K562 (cell line): Measurements from ENCODE around the gene FZD10. TPM values are rescaled to one million over a fixed set of nuclear protein-coding genes. Genes with fewer than 3 reads are reported as not detected.

Source experiments
- ATF6 ChIP-seq: sonication (generic); formaldehyde crosslinking; IDR thresholded peaks from 2 replicates; pipeline ENCODE4 v1.4.0; 2020; ENCODE audit warnings: mild to moderate bottlenecking, missing genetic modification reagents
- CBFB ChIP-seq: sonication (generic); formaldehyde crosslinking; IDR thresholded peaks from 2 replicates; pipeline ENCODE4 v1.4.0; 2020; ENCODE audit warnings: mild to moderate bottlenecking, missing genetic modification reagents
- ID3 ChIP-seq, 2 experiments: fragments of 250-450 bp in 1 of 2; fragments of 450-650 bp in 1 of 2; sonication (Bioruptor Pico) in 1 of 2; IDR thresholded peaks; 2 replicates each; pipeline versions ENCODE4 v1.6.1 to v1.8.0; 2016 to 2021; ENCODE audit warnings: mild to moderate bottlenecking in 2 of 2, moderate library complexity in 2 of 2, missing compliant biosample characterization in 1 of 2, missing genetic modification characterization in 1 of 2
- ZBTB26 ChIP-seq: fragments of 450-650 bp; formaldehyde crosslinking; IDR thresholded peaks from 2 replicates; pipeline ENCODE4 v1.4.0; 2022; ENCODE audit warnings: missing genetic modification characterization
- ZNF518B ChIP-seq: fragments of 250-450 bp; sonication (Bioruptor Pico); IDR thresholded peaks from 2 replicates; pipeline ENCODE4 v1.5.0; 2021; ENCODE audit warnings: mild to moderate bottlenecking, moderate library complexity
- ZNF707 ChIP-seq: fragments of 250-450 bp; sonication (Bioruptor Pico); conservative IDR thresholded peaks from 2 replicates; pipeline ENCODE4 v1.8.0; 2022; ENCODE audit warnings: inconsistent platforms, mild to moderate bottlenecking, moderate library complexity
- polyA plus RNA-seq, 8 experiments: library from polyadenylated mRNA; depleted of rRNA in 4 of 8; stranded (reverse) in 5 of 8; unstranded in 3 of 8; fragments of >200 nt; fragmentation: Nextera tagmentation in 2 of 8; fragmentation: Illumina TruSeq in 1 of 8; extraction: Ambion mirVana in 2 of 8; extraction: Trizol in 1 of 8; gene quantifications; 2 replicates each; pipeline versions ENCODE4 v1.2.1 to v1.2.3, GENCODE V29; 2011 to 2014; ENCODE audit warnings: inconsistent platforms in 1 of 8, missing spikeins in 1 of 8
- total RNA-seq, 7 experiments: library from RNA; depleted of rRNA in 6 of 7; stranded (reverse); fragments of >200 nt in 6 of 7; fragmentation: Illumina TruSeq in 2 of 7; extraction: Trizol in 2 of 7; gene quantifications; 2 replicates each; pipeline versions ENCODE4 v1.2.1 to v1.2.3, GENCODE V29; 2011 to 2021; ENCODE audit warnings: low replicate concordance in 1 of 7

FZD10 gene
- total and polyA plus RNA-seq, 9 of the 15 experiments (the other 6 are each of a cell fraction or from before 2014, with no cell fraction given) = not detected

GRCh38 chr12:130157998-130158753 lies 4.1 kb upstream of the FZD10 start (continued):
- TF ChIP-seq ZNF518B (CRISPR knock-in tag) (no peak), ATF6 (CRISPR knock-in tag) (no peak), ZBTB26 (CRISPR knock-in tag) (no peak), ZNF707 (CRISPR knock-in tag) (no peak), CBFB (CRISPR knock-in tag) (no peak), ID3 (CRISPR knock-in tag; IDR thresholded peaks at IDR 0.05) (no peak), ID3 (tag; IDR thresholded peaks at IDR 0.05) (no peak)
